ENCODE measurements around the gene PAK1. TPM values are rescaled to one million over a fixed set of nuclear protein-coding genes. Genes with fewer than 3 reads are reported as not detected.
A peak's percentile ranks its signal among the peaks of the same experiment; 100 is the strongest.

The PAK1 gene
- total RNA-seq, 1 donor from 2014 or later, result 8.8 TPM

DNA sequence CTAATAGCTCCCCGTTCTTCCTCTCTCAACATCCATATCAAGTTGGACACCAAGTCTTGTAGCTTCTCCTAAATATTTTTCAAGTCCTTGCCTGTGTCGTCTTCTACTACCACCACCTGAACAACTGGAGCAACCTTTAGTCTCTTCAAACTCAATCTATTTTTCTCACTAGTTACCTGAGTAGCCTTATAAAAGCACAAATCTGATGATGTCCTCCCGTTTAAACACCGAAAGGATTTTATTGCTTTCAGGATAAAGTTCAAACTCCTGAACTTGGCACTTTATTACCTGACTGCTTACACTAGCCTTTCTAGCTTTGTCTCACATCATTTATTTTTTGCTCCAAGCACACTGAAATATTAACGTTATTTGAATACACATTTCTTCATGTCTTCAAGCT, 1.3 kb upstream of the PAK1 start:
- DNase-seq (ENCODE audit: low spot score) (no peak), ATAC-seq (no peak)

DNA sequence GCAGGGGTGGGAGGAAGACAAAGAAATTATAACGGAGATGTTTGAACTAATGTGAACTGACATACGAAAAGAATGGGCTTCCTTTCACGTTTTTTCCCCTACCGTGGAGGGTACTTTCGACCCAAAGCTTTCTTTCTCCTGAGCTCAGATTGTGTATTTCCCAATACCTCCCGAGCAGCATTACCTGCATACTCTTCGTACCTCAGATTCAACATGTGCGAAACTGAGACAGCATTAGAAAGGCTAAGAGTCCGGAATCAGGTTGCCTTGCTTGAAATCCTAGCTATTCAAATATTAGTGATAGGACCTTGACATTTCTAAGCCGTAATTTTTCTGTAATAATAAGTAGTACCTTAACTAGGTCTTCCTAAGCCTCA, 778 bp upstream of the PAK1 start:
- peak; percentile 17 for ATAC-seq
- no peak for DNase-seq (ENCODE audit: low spot score)

DNA sequence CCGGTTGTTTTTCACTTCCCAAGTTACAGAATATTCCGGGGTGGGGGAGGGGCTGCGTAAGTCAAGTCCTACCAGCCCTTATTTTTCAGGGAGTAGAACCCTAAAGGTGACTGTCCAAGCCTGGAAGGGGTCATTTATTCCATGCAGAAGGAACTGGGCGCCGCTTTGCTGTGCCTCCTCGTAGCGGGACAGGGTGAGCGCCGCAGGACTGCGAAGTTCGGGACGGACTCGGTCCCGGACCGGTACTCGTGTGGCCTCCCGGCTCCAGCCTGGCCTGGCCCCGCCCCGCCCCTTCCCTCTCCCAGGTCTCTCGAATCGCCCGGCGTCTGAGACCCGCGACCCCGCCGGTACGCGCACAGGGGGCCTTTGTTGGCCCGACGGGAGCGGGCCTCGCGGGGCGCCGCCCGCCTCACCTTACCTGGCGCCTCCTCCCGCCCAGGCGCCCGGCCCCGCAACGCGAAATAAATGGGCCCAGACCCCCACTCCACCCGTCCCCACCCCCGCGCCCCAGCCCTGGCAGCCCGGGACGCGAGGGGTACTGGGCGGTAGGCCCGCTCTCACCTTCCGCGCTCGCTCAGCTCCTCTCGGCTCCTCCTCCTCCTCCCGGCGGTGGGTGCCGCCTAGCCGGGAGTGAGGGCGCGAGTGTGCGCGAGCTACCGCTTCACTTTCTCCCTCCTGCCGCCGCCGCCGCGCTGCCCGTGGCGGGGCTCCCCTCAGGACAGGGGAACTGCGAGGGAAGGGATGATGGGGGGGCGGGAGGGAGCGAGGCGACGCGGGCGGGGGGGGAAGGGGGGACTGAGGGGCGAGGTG, 698 bp downstream of the PAK1 start:
- ATAC-seq, result peak; percentile 68
- peak; percentile 65 for DNase-seq (ENCODE audit: low spot score)

DNA sequence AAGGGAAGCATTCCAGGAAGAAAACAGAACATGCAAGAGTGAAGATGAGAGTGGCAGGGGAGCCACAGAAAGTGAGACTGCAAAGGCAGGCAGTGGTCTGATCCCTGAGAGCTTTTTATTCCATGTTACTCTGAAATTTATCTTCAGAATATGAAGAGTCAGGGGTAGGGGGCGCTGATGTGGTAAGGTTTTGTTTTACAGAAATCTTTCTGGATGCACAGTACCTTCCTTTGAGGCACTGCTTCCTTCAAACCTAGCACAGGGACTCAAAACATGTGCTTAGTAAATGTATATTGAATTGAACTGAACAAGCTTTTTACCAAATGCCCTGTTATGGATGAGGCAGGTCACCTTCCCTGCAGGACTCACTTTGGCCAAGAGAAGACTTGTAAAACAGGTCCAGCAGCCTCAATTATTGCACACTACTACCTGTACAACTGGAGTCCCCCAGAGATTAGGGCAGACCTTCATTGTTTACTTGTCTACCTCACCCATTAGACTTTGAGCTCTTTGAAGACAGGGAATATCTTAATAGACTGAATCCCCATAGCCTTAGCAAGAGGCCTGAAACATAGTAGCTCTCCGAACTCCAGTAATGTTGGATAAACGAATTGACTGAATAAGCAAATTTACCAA, 2.2 kb downstream of the PAK1 start:
- no peak for ATAC-seq
- no peak for DNase-seq (ENCODE audit: low spot score)

DNA sequence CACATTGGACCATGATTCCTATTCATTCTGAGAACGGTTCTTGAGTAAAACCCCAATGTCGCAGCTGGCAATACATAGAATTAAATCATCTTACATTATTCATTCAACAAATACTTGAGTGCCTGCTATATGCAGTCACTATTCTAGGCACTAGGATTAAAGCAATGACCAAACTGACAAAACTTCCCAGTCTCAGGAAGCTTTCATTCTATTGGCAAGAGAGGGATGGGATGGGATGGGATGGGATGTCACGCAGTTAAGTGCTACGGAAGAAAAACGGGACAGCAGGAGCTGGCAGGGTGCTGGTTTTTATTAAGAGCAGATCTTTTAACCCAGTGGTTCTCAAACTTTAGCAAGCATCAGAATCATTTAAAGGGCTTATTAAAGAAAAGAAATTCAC, 2.9 kb downstream of the PAK1 start:
- DNase-seq (ENCODE audit: low spot score) (no peak), ATAC-seq (no peak)

DNA sequence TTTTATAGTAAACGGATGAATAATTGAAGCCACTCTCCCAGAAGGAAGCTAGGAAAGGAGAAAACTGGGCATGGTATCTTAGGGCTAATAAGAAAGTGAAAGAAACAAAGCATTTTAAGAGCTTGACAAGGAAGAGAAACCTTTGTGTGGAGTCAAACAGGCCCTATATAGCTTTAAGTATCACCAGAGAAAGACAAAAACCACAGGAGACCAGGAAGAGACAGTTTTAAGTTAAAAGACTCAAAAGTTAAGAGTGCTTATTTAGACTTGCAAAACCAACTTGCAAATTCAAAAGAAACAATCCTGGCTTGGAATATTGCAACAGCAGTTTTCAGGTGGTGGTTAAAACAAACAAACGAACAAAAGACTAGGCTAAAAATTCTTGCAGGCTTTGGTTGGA, 3.4 kb downstream of the PAK1 start:
- no peak for ATAC-seq
- no peak for DNase-seq (ENCODE audit: low spot score)

DNA sequence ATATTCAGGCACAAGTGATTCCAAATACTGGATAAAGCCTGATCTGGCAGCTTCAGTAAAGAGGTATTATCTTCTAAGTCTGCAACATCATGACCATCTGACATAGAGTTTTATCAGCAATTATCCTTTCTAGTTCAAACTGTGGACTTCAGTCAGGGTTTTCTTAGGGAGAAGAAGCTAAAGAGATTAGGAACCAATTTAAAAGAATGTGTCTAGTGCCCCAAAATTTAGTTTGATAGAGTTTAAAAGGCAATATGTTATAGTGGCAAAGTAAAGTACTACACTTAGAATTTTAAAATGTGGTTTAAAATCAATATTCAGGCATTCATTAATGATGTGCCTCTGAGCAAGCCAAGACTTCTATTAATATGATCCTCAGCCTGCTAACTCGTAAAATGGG, 5.4 kb downstream of the PAK1 start:
- ATAC-seq (no peak), DNase-seq (ENCODE audit: low spot score) (no peak)

DNA sequence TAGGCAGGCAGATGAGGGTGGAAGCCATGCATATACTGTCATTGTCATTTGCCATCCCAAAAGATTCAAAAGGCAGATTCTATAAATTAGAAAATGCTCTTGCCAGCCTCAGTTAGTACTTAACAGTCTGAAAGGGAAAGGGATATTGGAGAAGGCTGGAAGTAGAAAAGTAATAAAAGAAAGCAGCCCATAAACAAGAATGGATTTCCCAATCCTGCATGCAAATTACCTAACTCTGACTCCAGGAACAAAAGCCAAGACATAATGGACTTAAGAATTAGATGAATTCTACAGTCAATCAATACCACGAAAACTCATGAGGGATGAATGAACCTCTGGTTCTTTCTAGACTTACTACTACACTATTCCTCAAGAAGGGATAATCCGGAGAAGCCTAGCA, 5.9 kb downstream of the PAK1 start:
- no peak for DNase-seq (ENCODE audit: low spot score)
- ATAC-seq, result no peak

DNA sequence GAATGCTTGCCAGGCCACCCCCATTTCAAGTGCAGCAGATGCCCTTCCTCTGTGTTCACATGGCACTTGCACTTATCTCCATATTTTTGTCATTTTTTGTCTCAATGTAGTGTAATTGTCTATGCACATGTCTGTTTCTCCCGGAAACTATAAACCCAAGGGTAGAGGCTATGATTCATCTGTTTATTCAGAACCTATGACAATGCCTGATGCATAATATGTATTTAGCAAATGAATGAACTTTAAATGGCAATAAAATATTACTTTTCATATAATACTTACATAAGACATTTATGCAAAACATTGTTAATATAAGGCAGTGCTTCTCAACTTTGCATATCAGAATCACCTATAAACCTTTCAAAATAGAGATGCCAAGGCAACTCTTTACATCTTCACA, 6.7 kb downstream of the PAK1 start:
- ATAC-seq, result no peak
- no peak for DNase-seq (ENCODE audit: low spot score)

DNA sequence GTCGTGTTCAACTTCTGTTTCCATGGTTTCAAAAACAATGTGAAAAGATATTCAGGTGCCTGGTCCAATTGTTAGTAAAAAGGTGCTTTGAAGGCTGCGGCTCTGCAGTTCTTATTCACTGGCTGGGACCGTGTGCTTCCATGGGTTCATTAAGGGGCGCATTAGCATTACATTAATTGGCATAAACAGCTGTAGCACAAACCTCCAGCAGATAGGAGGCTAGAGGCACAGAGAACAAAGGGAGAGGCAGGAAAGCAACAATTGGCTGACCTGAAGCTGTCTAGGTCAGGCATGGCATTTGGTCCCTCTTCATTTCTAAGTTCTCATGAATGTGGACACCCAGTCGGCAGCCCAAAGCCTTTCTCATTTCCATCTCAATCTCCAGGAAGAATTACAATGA, 16.6 kb downstream of the PAK1 start:
- no peak for DNase-seq (ENCODE audit: low spot score)
- no peak for ATAC-seq

DNA sequence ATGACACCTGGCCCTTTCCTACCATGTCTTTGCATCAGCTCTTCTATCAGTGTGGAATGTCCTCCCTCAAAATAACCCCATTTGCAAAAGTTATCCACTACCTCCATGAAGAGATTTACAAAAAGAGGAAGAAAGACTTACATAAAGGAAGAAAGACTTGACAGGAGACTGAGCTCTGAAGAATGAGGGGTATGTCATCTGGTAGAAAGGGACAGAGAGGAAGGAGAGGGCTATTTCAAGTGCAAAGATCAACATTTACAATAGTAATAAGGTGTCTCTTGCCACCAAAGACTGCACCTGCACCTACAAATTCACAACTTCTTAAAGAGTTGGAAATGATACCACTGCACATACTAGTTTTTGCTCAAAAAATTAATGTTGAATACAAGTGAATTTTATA, 18.2 kb downstream of the PAK1 start:
- ATAC-seq (no peak), DNase-seq (ENCODE audit: low spot score) (no peak)

DNA sequence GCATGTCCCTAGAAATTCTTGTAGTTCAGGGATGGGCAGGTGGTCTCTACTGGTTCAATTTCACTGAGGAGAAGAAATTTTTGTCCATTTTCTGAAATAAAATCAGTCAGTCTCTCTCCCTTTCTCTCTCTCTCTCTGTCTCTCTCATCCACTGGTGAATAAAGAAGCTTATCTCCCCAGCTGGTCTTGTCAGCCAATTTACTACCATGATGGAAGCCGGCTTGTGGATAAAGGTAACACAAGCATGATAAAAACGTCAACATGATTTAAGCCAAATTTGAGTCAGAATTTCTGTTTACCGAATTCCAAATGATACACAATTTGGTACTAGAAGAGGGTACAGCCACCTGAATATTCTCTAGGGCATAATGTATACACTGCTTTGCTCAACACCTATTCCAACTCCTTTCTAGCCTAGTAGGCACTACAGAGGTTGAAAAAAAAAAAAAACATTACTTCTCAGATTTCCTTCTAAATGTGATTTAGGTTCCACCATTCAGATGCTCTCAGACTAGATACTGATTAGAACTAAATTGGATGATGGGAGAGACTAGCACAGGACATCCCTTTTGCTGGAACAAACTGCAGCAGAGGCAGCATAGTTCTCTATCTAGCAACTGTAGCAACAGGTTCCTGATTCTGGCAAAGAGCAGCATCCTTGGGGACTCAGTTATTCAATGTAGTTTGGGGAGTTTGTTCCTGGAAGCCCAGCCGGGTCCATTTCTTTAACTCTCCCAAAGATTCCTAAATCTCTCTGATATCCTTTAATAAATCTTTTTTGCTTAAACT, 18.8 kb downstream of the PAK1 start:
- no peak for ATAC-seq
- DNase-seq (ENCODE audit: low spot score), result no peak

DNA sequence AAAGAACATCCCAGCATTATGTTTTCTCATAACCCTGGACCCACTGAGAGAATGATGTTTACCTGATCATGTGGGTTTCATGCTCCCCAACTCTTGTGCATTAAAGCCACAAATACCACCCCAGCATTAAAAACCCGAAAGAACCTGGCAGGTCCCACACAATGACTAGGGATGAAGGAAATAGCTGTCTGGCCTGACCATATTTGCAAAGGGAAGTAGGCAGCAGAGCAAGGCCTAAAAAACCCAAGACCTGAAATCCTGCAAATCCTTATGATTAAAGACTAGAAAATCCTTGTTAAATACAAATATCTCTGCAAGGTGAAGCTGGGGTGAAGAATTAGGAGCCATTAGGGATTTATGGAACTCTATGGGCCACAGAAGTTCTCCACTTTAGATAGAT, 23.7 kb downstream of the PAK1 start:
- no peak for ATAC-seq
- no peak for DNase-seq (ENCODE audit: low spot score)

DNA sequence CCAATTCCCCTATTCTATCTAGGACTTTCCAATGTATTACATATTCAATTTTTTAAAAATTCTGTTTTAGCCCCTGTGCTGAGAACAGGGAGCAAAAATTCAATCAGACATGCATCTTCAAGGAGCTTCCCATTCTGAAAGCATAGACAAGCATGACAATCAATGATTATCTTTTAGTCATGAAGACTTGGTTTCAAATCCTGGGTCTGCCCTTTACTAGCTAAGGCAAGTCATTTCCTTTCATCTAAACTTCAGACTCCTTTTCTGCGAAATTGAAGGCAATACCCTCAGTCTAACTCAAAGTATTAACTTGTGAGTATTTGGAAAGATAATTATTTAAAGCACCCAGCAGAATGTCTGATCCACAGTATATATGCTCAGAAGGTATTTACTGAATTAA, 24.1 kb downstream of the PAK1 start:
- no peak for DNase-seq (ENCODE audit: low spot score)
- ATAC-seq, result no peak

DNA sequence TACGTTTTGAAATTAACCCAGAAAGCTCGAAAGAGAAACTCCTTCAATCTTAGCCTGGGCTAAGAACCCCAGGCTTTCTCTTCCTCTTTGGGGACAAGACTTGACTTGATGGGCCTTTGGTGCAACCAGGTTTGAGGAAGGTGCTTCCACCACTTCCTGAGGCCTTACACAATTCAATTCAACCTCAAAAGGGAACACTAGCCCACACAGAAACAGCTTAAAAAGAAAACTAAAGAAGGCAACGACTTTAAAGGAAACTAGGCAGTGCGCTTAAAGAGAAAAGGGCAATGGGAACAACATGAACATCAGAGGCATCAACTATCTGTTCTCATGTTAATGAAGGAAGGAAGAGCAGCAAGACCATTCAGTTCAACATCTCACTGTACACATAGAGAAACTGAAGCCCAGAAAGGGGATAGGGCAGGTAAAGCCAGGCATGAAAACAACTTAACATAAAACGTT, 24.8 kb downstream of the PAK1 start:
- no peak for ATAC-seq
- no peak for DNase-seq (ENCODE audit: low spot score)

DNA sequence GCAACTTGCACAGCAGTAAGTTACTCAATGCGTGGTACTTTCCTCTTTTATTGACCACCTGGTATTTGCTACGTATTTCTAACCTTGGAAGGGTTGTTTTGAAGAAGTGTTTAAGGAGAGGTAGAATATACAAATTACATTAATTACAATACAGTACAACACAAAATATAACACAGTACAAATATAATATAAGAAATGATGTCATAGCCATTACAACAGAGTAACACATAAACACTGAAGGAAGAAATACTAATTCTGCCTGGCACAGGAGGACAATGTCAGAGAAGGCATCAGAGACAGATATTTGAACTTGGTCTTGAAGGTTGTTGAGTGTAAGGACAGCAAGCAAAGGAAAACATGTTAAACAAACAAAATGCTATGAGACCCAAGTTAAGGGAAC, 25.6 kb downstream of the PAK1 start:
- ATAC-seq, result no peak
- DNase-seq (ENCODE audit: low spot score), result no peak

DNA sequence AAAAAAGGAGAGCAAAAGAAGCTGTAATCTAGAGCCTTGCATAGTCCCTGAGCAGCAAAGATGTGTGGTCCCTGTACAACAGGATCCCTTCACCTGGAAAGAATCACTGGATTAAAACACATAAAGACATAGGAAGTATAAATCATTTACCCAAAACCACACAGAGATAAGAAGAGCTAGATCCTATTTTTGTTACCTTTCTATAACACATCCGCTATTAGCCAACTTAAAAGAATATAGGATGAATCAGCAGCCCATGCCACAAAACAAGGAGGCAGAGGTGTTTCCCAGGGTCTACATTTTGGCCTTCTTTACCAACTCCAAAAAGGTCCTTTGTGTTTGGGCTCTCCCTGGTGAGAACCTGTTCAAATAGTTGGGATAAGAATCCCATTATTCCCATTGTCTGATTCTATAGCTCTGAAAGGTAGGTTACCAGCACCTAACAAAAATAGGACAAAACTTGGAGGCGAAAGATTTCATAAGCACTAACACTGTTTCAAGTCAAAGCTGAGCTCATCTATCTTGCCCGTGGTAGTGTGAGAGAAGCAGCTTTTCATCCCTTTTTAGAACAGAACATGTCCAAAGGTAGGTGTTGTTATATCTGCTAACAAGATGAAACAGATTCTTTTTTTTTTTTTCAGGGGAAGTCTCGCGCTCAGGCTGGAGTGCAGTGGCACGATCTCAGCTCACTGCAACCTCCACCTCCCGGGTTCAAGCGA, 26.8 kb downstream of the PAK1 start:
- DNase-seq (ENCODE audit: low spot score) (no peak), ATAC-seq (no peak)

DNA sequence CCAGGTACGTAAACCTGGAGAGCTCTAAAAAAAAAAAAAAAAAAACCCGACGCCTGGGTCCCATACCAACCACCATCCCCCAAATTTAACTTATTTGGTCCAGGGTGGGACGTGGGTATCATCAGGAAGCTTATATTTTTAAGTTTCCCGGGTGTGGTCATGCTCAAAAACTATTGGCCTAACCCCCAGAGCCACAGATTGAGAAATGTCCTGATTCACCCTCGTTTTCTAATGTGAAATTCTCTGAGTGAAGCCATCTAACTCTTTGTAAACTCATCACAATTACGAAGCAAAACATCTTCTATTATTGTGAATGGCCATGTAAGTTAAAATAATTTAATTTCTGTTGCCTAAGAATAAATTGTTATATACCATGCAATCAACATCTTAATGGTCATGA, 29.6 kb downstream of the PAK1 start:
- DNase-seq (ENCODE audit: low spot score) (no peak), ATAC-seq (no peak)

DNA sequence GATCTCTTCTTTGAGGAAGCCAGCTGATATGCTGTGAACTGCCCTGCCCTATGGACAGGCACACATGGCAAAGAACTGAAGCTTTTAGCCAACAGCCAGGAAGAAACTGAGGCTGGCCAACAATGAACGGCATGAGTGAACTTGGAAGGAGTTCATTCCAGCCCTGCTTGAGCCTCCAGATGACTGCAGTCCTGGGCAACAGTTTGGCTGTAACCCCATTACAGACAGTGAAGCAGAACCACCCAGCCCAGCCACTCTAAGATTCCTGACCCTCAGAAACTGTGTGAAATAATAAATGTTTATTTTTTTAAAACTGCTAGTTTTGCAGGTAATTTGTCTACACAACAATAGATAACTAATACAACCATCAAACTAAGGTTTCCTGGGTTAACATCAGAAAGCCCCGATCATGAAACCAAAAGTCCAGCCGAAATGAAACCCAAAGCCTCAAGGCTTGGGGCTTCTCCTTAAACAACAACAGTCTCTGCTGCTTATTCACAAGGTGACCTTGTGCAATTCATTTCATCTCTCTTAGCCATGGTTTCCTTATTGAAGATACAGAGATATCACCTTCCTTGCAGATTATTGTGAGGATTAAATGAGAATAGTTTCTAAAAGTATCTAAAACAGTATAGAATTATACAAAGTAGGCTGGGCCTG, 31.4 kb downstream of the PAK1 start:
- no peak for ATAC-seq
- DNase-seq (ENCODE audit: low spot score), result no peak

DNA sequence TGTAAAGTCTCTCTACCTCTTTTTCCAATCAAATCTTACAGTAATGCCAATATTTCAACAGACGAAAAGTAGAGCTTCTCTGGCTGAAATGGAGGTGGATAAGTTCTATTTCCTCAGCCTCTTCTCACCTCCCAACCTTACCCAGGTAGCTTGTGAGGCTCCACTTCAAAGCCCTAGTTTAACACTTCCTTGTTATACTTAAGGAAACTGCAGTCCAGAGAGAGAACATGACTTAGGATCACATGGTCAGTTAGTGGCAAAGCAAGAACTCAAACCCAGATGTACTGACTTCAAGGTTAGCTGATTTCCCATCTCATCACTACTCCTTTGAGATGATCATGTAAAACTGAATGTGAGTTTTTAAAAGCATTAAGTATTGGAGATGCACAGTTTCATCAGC, 32.5 kb downstream of the PAK1 start:
- DNase-seq (ENCODE audit: low spot score) (no peak), ATAC-seq (no peak)

DNA sequence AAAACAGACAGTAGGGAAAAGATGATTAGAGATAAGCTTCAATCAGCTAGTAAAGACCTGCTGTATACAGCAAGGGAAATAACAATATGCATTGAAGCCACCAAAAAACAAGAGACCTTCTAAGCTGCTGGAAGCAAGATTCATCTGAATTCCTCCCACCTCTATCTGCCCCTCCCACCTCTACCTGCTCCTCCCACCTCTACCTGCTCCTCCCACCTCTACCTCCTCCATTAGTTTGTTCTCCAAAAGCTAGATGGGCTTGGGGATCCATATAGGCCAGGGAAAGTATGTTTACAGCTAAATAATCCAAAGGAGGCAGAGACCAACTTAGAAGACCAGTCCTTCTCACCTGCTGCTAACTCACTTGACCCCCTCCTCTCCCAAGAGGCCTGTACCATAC, 33.2 kb downstream of the PAK1 start:
- DNase-seq (ENCODE audit: low spot score) (no peak), ATAC-seq (no peak)
